Left cardiac atrium (tissue), 4 donors: ENCODE measurements around the gene GATA5. TPM values are rescaled to one million over a fixed set of nuclear protein-coding genes. Genes with fewer than 3 reads are reported as not detected.

Source experiments
- ATAC-seq, 2 donors: fragments of 200-7000 bp; cut with Tn5 transposase; one replicate each; pipeline ENCODE4 v1.9.1; 2020; ENCODE audit warnings: mild to moderate bottlenecking in 2 of 2, moderate library complexity in 2 of 2
- DNase-seq: peaks from one replicate; pipeline ENCODE4 v3.0.0-alpha.2; 2020
- intact Hi-C, 2 donors: fragments of 100-400 bp; cut with DNase I; formaldehyde crosslinking; loops; one replicate each; pipeline versions ENCODE4 v1.14.1 to v1.15.1; 2022 to 2023
- long read RNA-seq: library from polyadenylated mRNA; unstranded; transcript quantifications from one replicate; pipeline ENCODE4 v2.0.0, GENCODE V29; 2021
- total RNA-seq, 2 donors: library from RNA; stranded (reverse); fragmentation: NEBNext Ultra II Directional; extraction: Animal tissue kit (Norgen Biotek cat#: 25700); gene quantifications; one replicate each; pipeline ENCODE4 v1.2.1, GENCODE V29; 2021
- donor health status: DM: no; HTN: yes; CAD: no.
- donor health status: DM: no; HTN: yes; CAD: no; lungs with severe emphysema.
- donor health status: DM: yes; HTN: yes; CAD: no.
- donor health status: Dilated cardiomyopathy.

GATA5 gene
- total RNA-seq = 1 to 10 TPM; 4.3 to 9.3 TPM
- long read RNA-seq, transcript GATA5-201 (7 exons, 2,595 nt) = major isoform, 6 of 9 reads
- long read RNA-seq, partial matches to known transcripts = 1 of 9 reads
- long read RNA-seq, other reads (novel, unspliced or antisense) = 2 of 9 reads

- no peak for DNase-seq
- ATAC-seq = peak in 1 of 2 donors; percentile 32
- intact Hi-C loops = no loop called here
Observed at GRCh38 chr20:62475772-62476055, at the start of gene GATA5. GATA5 (minus strand) TSS chr20:62475995; CDS start chr20:62475521, 474 bp downstream.

- DNase-seq (no peak), ATAC-seq (no peak)
- intact Hi-C loops = no loop called here
Observed at GRCh38 chr20:62525014-62525413, 49.2 kb upstream of the GATA5 start.

GRCh38 chr20:62524505-62524911, 48.7 kb upstream of the GATA5 start:
- intact Hi-C loops = no loop called here
- DNase-seq = no peak
- no peak for ATAC-seq

GRCh38 chr20:62523473-62524203, 47.8 kb upstream of the GATA5 start:
- no peak for ATAC-seq
- intact Hi-C loops = no loop called here

GRCh38 chr20:62522748-62523396, 47.1 kb upstream of the GATA5 start:
- ATAC-seq (no peak), DNase-seq (no peak)
- intact Hi-C loops = no loop called here

More at GRCh38 chr20:62523473-62524203, 47.8 kb upstream of the GATA5 start:
- DNase-seq = no peak

- DNase-seq (no peak), ATAC-seq (no peak)
- intact Hi-C loops = loop anchor here in 1 of 2 donors (5.0 kb wide), 1 partner anchor 32 kb away; no protein-coding TSS in a partner anchor
Observed at GRCh38 chr20:62519826-62520225, 44.0 kb upstream of the GATA5 start.

GRCh38 chr20:62518911-62519310, 43.1 kb upstream of the GATA5 start:
- DNase-seq (peak; percentile 55), ATAC-seq (peak; percentile 59 to 89)
- intact Hi-C loops = loop anchor here in 1 of 2 donors (5.0 kb wide), 1 partner anchor 33 kb away; no protein-coding TSS in a partner anchor

GRCh38 chr20:62517901-62518610, 42.3 kb upstream of the GATA5 start:
- ATAC-seq (no peak), DNase-seq (no peak)
- intact Hi-C loops = loop anchor here in 1 of 2 donors (5.0 kb wide), 1 partner anchor 34 kb away; no protein-coding TSS in a partner anchor

GRCh38 chr20:62517168-62517567, 41.4 kb upstream of the GATA5 start:
- DNase-seq (no peak), ATAC-seq (no peak)
- intact Hi-C loops = loop anchor here in 1 of 2 donors (5.0 kb wide), 1 partner anchor 35 kb away; no protein-coding TSS in a partner anchor

- DNase-seq = no peak
- ATAC-seq = peak in 1 of 2 donors; percentile 39
- intact Hi-C loops = loop anchor here in 1 of 2 donors (5.0 kb wide), 1 partner anchor 36 kb away; no protein-coding TSS in a partner anchor
Observed at GRCh38 chr20:62516338-62516737, 40.5 kb upstream of the GATA5 start.

- ATAC-seq = no peak
- no peak for DNase-seq
- intact Hi-C loops = loop anchor here in 1 of 2 donors (5.0 kb wide), 1 partner anchor 36 kb away; no protein-coding TSS in a partner anchor
Observed at GRCh38 chr20:62515826-62516225, 40.0 kb upstream of the GATA5 start.

- DNase-seq = no peak
- no peak for ATAC-seq
- intact Hi-C loops = loop anchor here in 1 of 2 donors (5.0 kb wide), 1 partner anchor 37 kb away; no protein-coding TSS in a partner anchor
Observed at GRCh38 chr20:62515280-62515679, 39.5 kb upstream of the GATA5 start.

GRCh38 chr20:62513991-62514390, 38.2 kb upstream of the GATA5 start:
- ATAC-seq = no peak
- intact Hi-C loops = no loop called here

GRCh38 chr20:62511915-62512610, 36.3 kb upstream of the GATA5 start:
- ATAC-seq (peak; percentile 49 to 65), DNase-seq (no peak)
- intact Hi-C loops = no loop called here

More at GRCh38 chr20:62513991-62514390, 38.2 kb upstream of the GATA5 start:
- DNase-seq = no peak

GRCh38 chr20:62511300-62511914, 35.6 kb upstream of the GATA5 start:
- DNase-seq = no peak
- ATAC-seq = peak; percentile 6 to 10
- intact Hi-C loops = no loop called here

- intact Hi-C loops = loop anchor here in 1 of 2 donors (10.0 kb wide), 1 partner anchor 276 kb away; no protein-coding TSS in a partner anchor
- DNase-seq = no peak
Observed at GRCh38 chr20:62508641-62509051, 32.9 kb upstream of the GATA5 start.

GRCh38 chr20:62507991-62508640, 32.3 kb upstream of the GATA5 start:
- ATAC-seq (no peak), DNase-seq (no peak)
- intact Hi-C loops = loop anchor here in 1 of 2 donors (10.0 kb wide), 1 partner anchor 277 kb away; no protein-coding TSS in a partner anchor

More at GRCh38 chr20:62508641-62509051, 32.9 kb upstream of the GATA5 start:
- ATAC-seq = no peak
